ENCODE results near the gene PLEK.

DNA sequence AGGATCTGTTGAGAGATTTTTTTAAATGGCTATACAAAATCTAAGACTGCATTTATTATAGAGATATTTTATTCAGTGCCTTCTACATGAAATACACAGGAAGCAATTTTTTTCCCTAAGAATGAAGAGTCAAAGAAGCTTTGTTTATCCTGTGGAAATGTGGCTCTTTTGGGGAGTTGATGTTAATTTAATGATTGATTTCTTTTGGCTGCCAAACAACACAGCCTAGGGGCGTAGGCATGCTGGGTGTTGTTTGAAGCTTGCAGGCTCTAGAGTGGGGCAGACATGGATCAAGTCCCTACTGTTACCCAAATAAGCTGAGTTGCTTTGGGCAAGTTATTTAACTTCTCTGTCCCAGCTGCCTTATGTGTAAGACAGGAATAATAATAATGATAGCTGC, 21.1 kb upstream of the PLEK start:
- TF ChIP-seq CTCF (IDR thresholded peaks at IDR 0.05) (no peak), POLR2A (IDR thresholded peaks at IDR 0.05) (no peak)
